Measurements from ENCODE around the gene UNC45B.

DNA sequence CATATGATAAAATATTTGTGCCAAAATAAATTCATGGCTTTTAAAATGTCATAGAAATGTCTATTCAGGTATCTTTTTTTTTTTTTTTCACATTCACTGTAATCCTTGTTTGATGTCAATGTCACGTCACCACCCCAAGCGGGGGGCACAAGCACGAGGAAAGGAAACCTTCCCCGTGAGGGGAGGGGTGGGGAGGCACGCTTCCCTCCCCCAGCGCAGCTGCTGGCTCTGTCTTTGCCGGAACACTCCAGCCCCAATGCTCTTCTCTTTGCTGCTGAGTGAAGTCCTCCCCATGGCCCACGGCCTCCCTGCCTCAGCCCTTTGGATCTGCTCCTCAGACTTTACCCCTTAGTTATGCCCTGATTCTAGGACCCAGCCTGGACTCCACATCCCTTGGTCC, 45.1 kb downstream of the UNC45B start:
- TF ChIP-seq, protein P1, sequence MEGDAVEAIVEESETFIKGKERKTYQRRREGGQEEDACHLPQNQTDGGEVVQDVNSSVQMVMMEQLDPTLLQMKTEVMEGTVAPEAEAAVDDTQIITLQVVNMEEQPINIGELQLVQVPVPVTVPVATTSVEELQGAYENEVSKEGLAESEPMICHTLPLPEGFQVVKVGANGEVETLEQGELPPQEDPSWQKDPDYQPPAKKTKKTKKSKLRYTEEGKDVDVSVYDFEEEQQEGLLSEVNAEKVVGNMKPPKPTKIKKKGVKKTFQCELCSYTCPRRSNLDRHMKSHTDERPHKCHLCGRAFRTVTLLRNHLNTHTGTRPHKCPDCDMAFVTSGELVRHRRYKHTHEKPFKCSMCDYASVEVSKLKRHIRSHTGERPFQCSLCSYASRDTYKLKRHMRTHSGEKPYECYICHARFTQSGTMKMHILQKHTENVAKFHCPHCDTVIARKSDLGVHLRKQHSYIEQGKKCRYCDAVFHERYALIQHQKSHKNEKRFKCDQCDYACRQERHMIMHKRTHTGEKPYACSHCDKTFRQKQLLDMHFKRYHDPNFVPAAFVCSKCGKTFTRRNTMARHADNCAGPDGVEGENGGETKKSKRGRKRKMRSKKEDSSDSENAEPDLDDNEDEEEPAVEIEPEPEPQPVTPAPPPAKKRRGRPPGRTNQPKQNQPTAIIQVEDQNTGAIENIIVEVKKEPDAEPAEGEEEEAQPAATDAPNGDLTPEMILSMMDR (IDR thresholded peaks at IDR 0.05) = no peak
- no peak for TF ChIP-seq POLR2A (IDR thresholded peaks at IDR 0.05)

All from esophagus squamous epithelium (tissue), 4 donors.